Osteoblast (primary cell): ENCODE data around the gene SNAPC1. TPM values are rescaled to one million over a fixed set of nuclear protein-coding genes. Genes with fewer than 3 reads are reported as not detected.

Experiments
- DNase-seq: peaks from one replicate; pipeline ENCODE4 v3.0.0; 2011; ENCODE audit warnings: low spot score, mixed read lengths; ENCODE audit not compliant: insufficient read length; ENCODE audit errors: missing footprints
- H2AFZ ChIP-seq: 2 replicates; pipeline ENCODE4 v1.6.0; 2011; ENCODE audit warnings: mild to moderate bottlenecking, low read length
- H3K27ac ChIP-seq: 2 replicates; pipeline ENCODE4 v1.5.1; 2011; ENCODE audit warnings: mild to moderate bottlenecking, low read depth, low read length, moderate library complexity
- H3K27me3 ChIP-seq: 2 replicates; pipeline ENCODE4 v1.6.0; 2012; ENCODE audit warnings: mild to moderate bottlenecking, control low read depth, inconsistent platforms, low read length, moderate library complexity; ENCODE audit not compliant: insufficient read depth
- H3K36me3 ChIP-seq: 2 replicates; pipeline ENCODE4 v1.5.1; 2011; ENCODE audit warnings: mild to moderate bottlenecking, low read length, control low read depth, moderate library complexity; ENCODE audit not compliant: insufficient read depth
- H3K4me1 ChIP-seq: 2 replicates; pipeline ENCODE4 v1.5.1; 2011; ENCODE audit warnings: mild to moderate bottlenecking, low read length, control low read depth, moderate library complexity; ENCODE audit not compliant: insufficient read depth
- H3K4me2 ChIP-seq: 2 replicates; pipeline ENCODE4 v1.6.0; 2011; ENCODE audit warnings: mild to moderate bottlenecking, low read length; ENCODE audit not compliant: insufficient read depth
- H3K4me3 ChIP-seq: fragments of 200-600 bp; sonication (generic); 3 replicates; pipeline ENCODE4 v1.5.1; 2012; ENCODE audit warnings: mild to moderate bottlenecking, low read length, inconsistent platforms; ENCODE audit not compliant: insufficient read depth
- H3K79me2 ChIP-seq: 2 replicates; pipeline ENCODE4 v1.6.0; 2012; ENCODE audit warnings: mild to moderate bottlenecking, low read length, control low read depth, inconsistent platforms; ENCODE audit not compliant: insufficient read depth
- H3K9me3 ChIP-seq: 2 replicates; pipeline ENCODE4 v1.5.1; 2011; ENCODE audit warnings: low read depth, low read length, control low read depth
- H4K20me1 ChIP-seq: 2 replicates; pipeline ENCODE4 v1.6.0; 2012; ENCODE audit warnings: mild to moderate bottlenecking, low read length, control low read depth; ENCODE audit not compliant: insufficient read depth
- total RNA-seq: library from RNA; depleted of rRNA; stranded (reverse); fragments of >200 nt; gene quantifications from 2 replicates; pipeline ENCODE4 v1.2.3, GENCODE V29; 2012
- TF ChIP-seq, protein P1 (sequence below): IDR thresholded peaks from 2 replicates; pipeline ENCODE4 v1.5.1; 2011; ENCODE audit warnings: mild to moderate bottlenecking, low read depth, low read length, moderate library complexity; ENCODE audit errors: extremely low read depth

The SNAPC1 gene
- total RNA-seq, 1 donor, result 35.8 TPM

DNA sequence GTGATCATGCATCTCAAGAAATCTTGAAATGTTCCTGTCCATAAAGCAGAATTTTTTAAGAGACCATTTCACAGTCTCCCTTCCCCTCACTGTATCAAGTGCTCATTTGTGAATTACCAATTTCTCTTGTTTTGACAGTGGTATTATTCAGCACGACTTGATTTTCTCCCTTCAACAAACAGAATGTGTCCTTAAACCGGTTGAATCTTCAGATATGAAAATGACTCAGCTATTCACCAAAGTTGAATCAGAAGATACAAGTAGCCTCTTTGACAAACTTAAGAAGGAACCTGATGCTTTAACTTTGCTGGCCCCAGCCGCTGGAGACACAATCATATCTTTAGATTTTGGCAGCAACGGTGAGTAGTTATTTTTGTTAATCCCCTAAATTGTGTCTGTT, 25.5 kb upstream of the SNAPC1 start:
- no peak for DNase-seq
- no peaks in the 10 kb centered on the region for H3K27me3 ChIP-seq
- H3K4me1 ChIP-seq, result peaks cover 17% of the 10 kb centered on the region
- H3K4me2 ChIP-seq, result no peak overlapping the region
- no peak overlapping the region for H3K4me3 ChIP-seq
- peaks cover 97% of the 10 kb centered on the region for H3K36me3 ChIP-seq
- peaks cover 30% of the 10 kb centered on the region for H4K20me1 ChIP-seq
- H2AFZ ChIP-seq, result no peak overlapping the region
- TF ChIP-seq, protein P1, sequence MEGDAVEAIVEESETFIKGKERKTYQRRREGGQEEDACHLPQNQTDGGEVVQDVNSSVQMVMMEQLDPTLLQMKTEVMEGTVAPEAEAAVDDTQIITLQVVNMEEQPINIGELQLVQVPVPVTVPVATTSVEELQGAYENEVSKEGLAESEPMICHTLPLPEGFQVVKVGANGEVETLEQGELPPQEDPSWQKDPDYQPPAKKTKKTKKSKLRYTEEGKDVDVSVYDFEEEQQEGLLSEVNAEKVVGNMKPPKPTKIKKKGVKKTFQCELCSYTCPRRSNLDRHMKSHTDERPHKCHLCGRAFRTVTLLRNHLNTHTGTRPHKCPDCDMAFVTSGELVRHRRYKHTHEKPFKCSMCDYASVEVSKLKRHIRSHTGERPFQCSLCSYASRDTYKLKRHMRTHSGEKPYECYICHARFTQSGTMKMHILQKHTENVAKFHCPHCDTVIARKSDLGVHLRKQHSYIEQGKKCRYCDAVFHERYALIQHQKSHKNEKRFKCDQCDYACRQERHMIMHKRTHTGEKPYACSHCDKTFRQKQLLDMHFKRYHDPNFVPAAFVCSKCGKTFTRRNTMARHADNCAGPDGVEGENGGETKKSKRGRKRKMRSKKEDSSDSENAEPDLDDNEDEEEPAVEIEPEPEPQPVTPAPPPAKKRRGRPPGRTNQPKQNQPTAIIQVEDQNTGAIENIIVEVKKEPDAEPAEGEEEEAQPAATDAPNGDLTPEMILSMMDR, result no peak
- H3K79me2 ChIP-seq, result peaks cover 86% of the 10 kb centered on the region
- no peaks in the 10 kb centered on the region for H3K9me3 ChIP-seq
- peak overlapping the region; percentile 49 for H3K27ac ChIP-seq

DNA sequence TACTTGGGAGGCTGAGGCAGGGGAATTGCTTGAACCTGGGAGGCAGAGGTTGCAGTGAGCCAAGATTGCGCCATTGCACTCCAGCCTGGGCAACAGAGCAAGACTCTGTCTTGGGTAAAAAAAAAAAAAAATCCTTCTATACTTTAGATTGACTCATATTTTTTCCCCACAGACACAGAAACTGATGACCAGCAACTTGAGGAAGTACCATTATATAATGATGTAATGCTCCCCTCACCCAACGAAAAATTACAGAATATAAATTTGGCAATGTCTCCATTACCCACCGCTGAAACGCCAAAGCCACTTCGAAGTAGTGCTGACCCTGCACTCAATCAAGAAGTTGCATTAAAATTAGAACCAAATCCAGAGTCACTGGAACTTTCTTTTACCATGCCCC, 24.3 kb upstream of the SNAPC1 start:
- no peak for DNase-seq
- Histone ChIP-seq H2AFZ (no peak overlapping the region), H3K4me2 (no peak overlapping the region), H3K4me1 (peaks cover 18% of the 10 kb centered on the region), H3K4me3 (no peak overlapping the region), H3K36me3 (peaks cover 96% of the 10 kb centered on the region), H3K79me2 (peaks cover 87% of the 10 kb centered on the region), H4K20me1 (peaks cover 34% of the 10 kb centered on the region), H3K27ac (peak overlapping the region; percentile 19), H3K9me3 (no peaks in the 10 kb centered on the region), H3K27me3 (no peaks in the 10 kb centered on the region)
- TF ChIP-seq, protein P1, result no peak

DNA sequence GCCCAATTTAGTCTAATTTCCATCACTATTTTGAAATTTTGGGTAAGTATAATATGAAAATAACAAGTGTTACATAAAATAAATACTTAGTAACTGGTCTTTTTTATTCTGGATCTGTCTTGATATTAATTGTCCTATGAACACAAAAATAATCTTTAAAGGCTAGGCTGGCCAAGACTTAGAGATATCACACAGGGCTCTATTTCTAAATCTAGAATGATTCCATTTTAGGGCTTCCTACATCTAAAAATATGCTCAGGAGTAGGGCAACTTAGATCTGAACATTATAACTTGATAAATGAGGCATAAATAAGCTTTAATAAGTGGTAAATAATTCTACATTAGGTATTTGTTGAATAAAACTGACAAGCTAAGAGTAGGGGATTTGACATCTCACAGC, 23.1 kb upstream of the SNAPC1 start:
- Histone ChIP-seq H3K4me2 (no peak overlapping the region), H3K27me3 (no peaks in the 10 kb centered on the region), H3K9me3 (no peaks in the 10 kb centered on the region), H3K79me2 (peaks cover 90% of the 10 kb centered on the region), H3K4me3 (no peak overlapping the region), H3K27ac (peak overlapping the region; percentile 19), H3K4me1 (peaks cover 20% of the 10 kb centered on the region), H2AFZ (no peak overlapping the region), H3K36me3 (peaks cover 96% of the 10 kb centered on the region), H4K20me1 (peaks cover 41% of the 10 kb centered on the region)
- TF ChIP-seq, protein P1, result no peak
- DNase-seq, result no peak

DNA sequence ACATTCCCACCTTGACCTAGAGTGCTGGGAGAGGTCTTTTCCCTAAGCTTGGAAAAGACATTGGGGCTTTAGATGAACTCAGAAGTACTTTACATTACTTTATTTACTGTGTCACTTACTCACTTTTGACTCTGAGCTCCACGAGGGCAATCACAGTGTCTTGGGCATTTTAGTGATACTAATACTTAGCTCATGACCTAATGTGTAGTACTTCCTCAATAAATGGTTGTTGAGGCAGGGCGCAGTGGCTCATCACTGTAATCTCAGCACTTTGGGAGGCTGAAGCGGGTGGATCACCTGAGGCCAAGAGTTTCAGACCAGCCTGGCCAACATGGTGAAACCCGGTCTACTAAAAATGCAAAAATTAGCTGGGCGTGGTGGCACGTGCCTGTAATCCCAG, 19.8 kb upstream of the SNAPC1 start:
- peaks cover 96% of the 10 kb centered on the region for H3K36me3 ChIP-seq
- no peaks in the 10 kb centered on the region for H3K27me3 ChIP-seq
- H3K27ac ChIP-seq, result peak overlapping the region; percentile 47
- H4K20me1 ChIP-seq, result peaks cover 34% of the 10 kb centered on the region
- no peak overlapping the region for H3K4me2 ChIP-seq
- H3K4me1 ChIP-seq, result peaks cover 32% of the 10 kb centered on the region
- no peaks in the 10 kb centered on the region for H3K9me3 ChIP-seq
- TF ChIP-seq, protein P1, result no peak
- DNase-seq, result no peak
- no peak overlapping the region for H3K4me3 ChIP-seq
- peaks cover 83% of the 10 kb centered on the region for H3K79me2 ChIP-seq
- H2AFZ ChIP-seq, result no peak overlapping the region
